Measurements from ENCODE around the gene SLC4A1AP. TPM values are rescaled to one million over a fixed set of nuclear protein-coding genes. Genes with fewer than 3 reads are reported as not detected.
"Not testable (repeated sequence)": the region's sequence is repeated elsewhere in the genome, so short reads cannot be mapped to it uniquely, and the experiment has no call there.

The SLC4A1AP gene
- total RNA-seq, 1 experiment from 2014 or later = 19.8 TPM

- Histone ChIP-seq H3K36me3 (ENCODE audit: control insufficient read depth in 1 of 2, insufficient read depth in 2 of 2, low read length in 2 of 2) (peaks cover 14 to 16% of the 10 kb centered on the region in 2 experiments; a peak in 3 of 4 replicates), H3K27ac (ENCODE audit: low read depth, low read length) (peak overlapping the region; percentile 70; the same call in 1 of the 2 replicates), H3K9ac (ENCODE audit: low read length) (peak overlapping the region; percentile 39), H3K27me3 (ENCODE audit: insufficient read depth, low read length) (no peaks in the 10 kb centered on the region), H3K4me3 (replicated peaks in 1 of 2; ENCODE audit: low read depth in 1 of 2, low read length in 2 of 2) (peak overlapping the region in 1 of 2 experiments; percentile 40; a peak in 1 of 4 replicates), H3K79me2 (ENCODE audit: insufficient read depth, low read length) (no peaks in the 10 kb centered on the region), H3K9me2 (ENCODE audit: insufficient read depth) (no peaks in the 10 kb centered on the region), H3K9me3 (ENCODE audit: control insufficient read depth in 1 of 2, insufficient read depth in 1 of 2, low read depth in 1 of 2, low read length in 2 of 2) (no peaks in the 10 kb centered on the region), H2AFZ (ENCODE audit: low read depth, low read length, poor library complexity, severe bottlenecking) (no peak overlapping the region), H3K4me1 (ENCODE audit: control insufficient read depth in 1 of 2, insufficient read depth in 2 of 2, low read length in 2 of 2) (peaks cover 25 to 35% of the 10 kb centered on the region in 2 experiments), H4K20me1 (ENCODE audit: insufficient read depth) (no peaks in the 10 kb centered on the region), H3K4me2 (ENCODE audit: low read length) (peak overlapping the region; percentile 71)
- RAD21 ChIA-PET (ENCODE audit: low non-redundant PET in 1 of 2, low total read pairs in 2 of 2, uncharacterized antibody in 2 of 2, unreplicated experiment in 2 of 2) = no interaction called here
- peak; percentile 33; the same call in 1 of the 2 replicates for ATAC-seq
- intact Hi-C loops (cut with micrococcal nuclease) = loop anchor here (2.0 to 5.0 kb wide), 2 partner anchors 715 to 771 kb away; no protein-coding TSS in a partner anchor
- POLR2A ChIA-PET = interaction anchor here (0.6 to 0.8 kb wide), 2 partner anchors 102 to 258 kb away, joined by 3 read pairs; no protein-coding TSS in a partner anchor
- TF ChIP-seq MAX (IDR thresholded peaks at IDR 0.05) (peak; percentile 38; the same call in 1 of the 2 replicates), ATF3 (IDR thresholded peaks at IDR 0.05) (no peak)
- no TSS peak for BruUV-seq (replicated peaks)
- CTCF ChIA-PET = interaction anchor here (1.3 to 2.9 kb wide), 8 partner anchors 8 to 402 kb away, joined by 4 to 22 read pairs (median 10); partner anchors contain the start of gene PPM1G
- DNase-seq (ENCODE audit: low read depth, low spot score) = no peak
These were observed 18.2 kb downstream of the SLC4A1AP start for GRCh38 chr2:27681841-27682240.

GRCh38 chr2:27682334-27682771 is 18.7 kb downstream of the SLC4A1AP start:
- RAD21 ChIA-PET (ENCODE audit: low non-redundant PET in 1 of 2, low total read pairs in 2 of 2, uncharacterized antibody in 2 of 2, unreplicated experiment in 2 of 2); H2AFZ ChIP-seq (ENCODE audit: low read depth, low read length, poor library complexity, severe bottlenecking); H3K79me2 ChIP-seq (ENCODE audit: insufficient read depth, low read length); H3K9me3 ChIP-seq (ENCODE audit: control insufficient read depth in 1 of 2, insufficient read depth in 1 of 2, low read depth in 1 of 2, low read length in 2 of 2); BruUV-seq (replicated peaks); H3K27me3 ChIP-seq (ENCODE audit: insufficient read depth, low read length); H3K9me2 ChIP-seq (ENCODE audit: insufficient read depth); H4K20me1 ChIP-seq (ENCODE audit: insufficient read depth): not testable (repeated sequence)
- Histone ChIP-seq H3K36me3 (ENCODE audit: control insufficient read depth in 1 of 2, insufficient read depth in 2 of 2, low read length in 2 of 2) (peaks cover 9 to 13% of the 10 kb centered on the region in 2 experiments; a peak in 3 of 4 replicates), H3K4me3 (replicated peaks in 1 of 2; ENCODE audit: low read depth in 1 of 2, low read length in 2 of 2) (peak overlapping the region in 1 of 2 experiments; percentile 40; a peak in 2 of 4 replicates), H3K4me1 (ENCODE audit: control insufficient read depth in 1 of 2, insufficient read depth in 2 of 2, low read length in 2 of 2) (peaks cover 25 to 35% of the 10 kb centered on the region in 2 experiments), H3K9ac (ENCODE audit: low read length) (peak overlapping the region; percentile 39), H3K4me2 (ENCODE audit: low read length) (peak overlapping the region; percentile 71), H3K27ac (ENCODE audit: low read depth, low read length) (peak overlapping the region; percentile 70)
- intact Hi-C loops (cut with micrococcal nuclease) = loop anchor here (2.0 to 5.0 kb wide), 2 partner anchors 715 to 770 kb away; no protein-coding TSS in a partner anchor
- ChIA-PET POLR2A (interaction anchor here (1.1 kb wide), 1 partner anchor 19 kb away, joined by 3 read pairs; the partner anchor contains the start of genes SLC4A1AP and SUPT7L), CTCF (interaction anchor here (1.1 to 2.9 kb wide), 15 partner anchors 8 to 939 kb away, joined by 3 to 22 read pairs (median 7); partner anchors contain the start of gene PPM1G)
- ATAC-seq (peak; percentile 49), DNase-seq (ENCODE audit: low read depth, low spot score) (peak; percentile 65)
- TF ChIP-seq JUND (IDR thresholded peaks at IDR 0.05) = peak; percentile 68
- peak; percentile 49; the same call in 1 of the 2 replicates for TF ChIP-seq SP1 (IDR thresholded peaks at IDR 0.05; ENCODE audit: low read depth)
- peak; percentile 7; the same call in 1 of the 2 replicates for TF ChIP-seq RAD21 (IDR thresholded peaks at IDR 0.05; ENCODE audit: low read depth)
- peak; percentile 68 for TF ChIP-seq FOSL1 (IDR thresholded peaks at IDR 0.05; ENCODE audit: low read depth)
- TF ChIP-seq CBX3 (IDR thresholded peaks at IDR 0.05; ENCODE audit: low read depth) = peak; percentile 19; the same call in 1 of the 2 replicates

All from HCT116 (cell line).